Glutamatergic neuron (in vitro differentiated cells): ENCODE results near the gene KLRD1. TPM values are rescaled to one million over a fixed set of nuclear protein-coding genes. Genes with fewer than 3 reads are reported as not detected.
"Not testable (repeated sequence)": the region's sequence is repeated elsewhere in the genome, so short reads cannot be mapped to it uniquely, and the experiment has no call there.

Experiments
- DNase-seq: peaks from one replicate; pipeline ENCODE4 v3.0.0; 2022
- H3K27ac Mint-ChIP-seq: one replicate; pipeline ENCODE4 v1.8.0; 2020; ENCODE audit warnings: mild to moderate bottlenecking, mixed read lengths, inconsistent platforms; ENCODE audit not compliant: unreplicated experiment
- H3K27me3 Mint-ChIP-seq: one replicate; pipeline ENCODE4 v1.8.0; 2020; ENCODE audit warnings: mild to moderate bottlenecking, moderate library complexity, mixed read lengths, inconsistent platforms; ENCODE audit not compliant: unreplicated experiment
- H3K36me3 Mint-ChIP-seq: one replicate; pipeline ENCODE4 v1.8.0; 2020; ENCODE audit warnings: mild to moderate bottlenecking, mixed read lengths, inconsistent platforms; ENCODE audit not compliant: unreplicated experiment
- H3K4me1 Mint-ChIP-seq: one replicate; pipeline ENCODE4 v1.8.0; 2020; ENCODE audit warnings: mild to moderate bottlenecking, low read depth, mixed read lengths, inconsistent platforms; ENCODE audit not compliant: unreplicated experiment
- H3K4me3 Mint-ChIP-seq: one replicate; pipeline ENCODE4 v1.8.0; 2020; ENCODE audit warnings: mild to moderate bottlenecking, mixed read lengths, inconsistent platforms; ENCODE audit not compliant: unreplicated experiment
- H3K9me3 Mint-ChIP-seq: one replicate; pipeline ENCODE4 v1.8.0; 2020; ENCODE audit warnings: mild to moderate bottlenecking, moderate library complexity, mixed read lengths, inconsistent platforms; ENCODE audit not compliant: unreplicated experiment
- CTCF ChIP-seq: fragments of 200-600 bp; sonication (generic); IDR thresholded peaks from one replicate; pipeline ENCODE4 v1.5.0; 2021; ENCODE audit not compliant: partially characterized antibody, unreplicated experiment
- total RNA-seq: library from RNA; stranded (reverse); fragmentation: NEBNext Ultra II Directional; extraction: Animal tissue kit (Norgen Biotek cat#: 25700); gene quantifications from one replicate; pipeline ENCODE4 v1.2.1, GENCODE V29; 2021; ENCODE audit not compliant: unreplicated experiment

KLRD1 gene
- total RNA-seq, 1 donor from 2014 or later = 0.25 TPM

GRCh38 chr12:10369557-10370415, 62.1 kb downstream of the KLRD1 start:
- DNase-seq = no peak
- H3K9me3 Mint-ChIP-seq = peaks cover 2% of the 10 kb centered on the region
- no peak for TF ChIP-seq CTCF
- peaks cover 3% of the 10 kb centered on the region for H3K27me3 Mint-ChIP-seq
- no peak overlapping the region for H3K27ac Mint-ChIP-seq
- H3K36me3 Mint-ChIP-seq = no peaks in the 10 kb centered on the region
- H3K4me1 Mint-ChIP-seq = no peaks in the 10 kb centered on the region
- no peak overlapping the region for H3K4me3 Mint-ChIP-seq

- H3K27ac Mint-ChIP-seq, H3K27me3 Mint-ChIP-seq, H3K36me3 Mint-ChIP-seq, H3K9me3 Mint-ChIP-seq, H3K4me1 Mint-ChIP-seq, H3K4me3 Mint-ChIP-seq, DNase-seq: not testable (repeated sequence)
Measured at GRCh38 chr12:10371893-10372535, 64.3 kb downstream of the KLRD1 start.

- no peak for DNase-seq
- no peaks in the 10 kb centered on the region for H3K4me1 Mint-ChIP-seq
- H3K36me3 Mint-ChIP-seq = no peaks in the 10 kb centered on the region
- no peak for TF ChIP-seq CTCF
- H3K4me3 Mint-ChIP-seq = no peak overlapping the region
- H3K9me3 Mint-ChIP-seq = peaks cover 2% of the 10 kb centered on the region
- no peak overlapping the region for H3K27ac Mint-ChIP-seq
- peaks cover 3% of the 10 kb centered on the region for H3K27me3 Mint-ChIP-seq
Measured at GRCh38 chr12:10372559-10372958, 64.9 kb downstream of the KLRD1 start.

GRCh38 chr12:10374624-10375018, 67.0 kb downstream of the KLRD1 start:
- Mint-ChIP-seq H3K4me1 (no peaks in the 10 kb centered on the region), H3K27ac (no peak overlapping the region), H3K36me3 (no peaks in the 10 kb centered on the region), H3K9me3 (no peaks in the 10 kb centered on the region), H3K4me3 (no peak overlapping the region), H3K27me3 (peaks cover 2% of the 10 kb centered on the region)
- TF ChIP-seq CTCF = no peak
- no peak for DNase-seq

- not testable (repeated sequence) for H3K4me1 Mint-ChIP-seq, H3K27ac Mint-ChIP-seq, H3K36me3 Mint-ChIP-seq, DNase-seq, H3K9me3 Mint-ChIP-seq, H3K27me3 Mint-ChIP-seq, H3K4me3 Mint-ChIP-seq
Measured at GRCh38 chr12:10378737-10379136, 71.1 kb downstream of the KLRD1 start.

Other genes with a start within 250 kb of the KLRD1 start
- gene CLEC1A, start 208.9 kb upstream of the KLRD1 start, total RNA-seq = not detected
- gene CLEC7A, start 177.7 kb upstream of the KLRD1 start, total RNA-seq = not detected
- not detected for gene OLR1, start 135.7 kb upstream of the KLRD1 start, total RNA-seq
- gene TMEM52B, start 128.8 kb upstream of the KLRD1 start, total RNA-seq = not detected
- gene GABARAPL1, start 95.0 kb upstream of the KLRD1 start, total RNA-seq = 110 TPM
- gene KLRK1, start 82.2 kb downstream of the KLRD1 start, total RNA-seq = not detected
- not detected for gene KLRC4, start 101.9 kb downstream of the KLRD1 start, total RNA-seq
- not detected for gene KLRC3, start 112.7 kb downstream of the KLRD1 start, total RNA-seq
- not detected for gene KLRC2, start 128.1 kb downstream of the KLRD1 start, total RNA-seq
- not detected for gene KLRC1, start 145.5 kb downstream of the KLRD1 start, total RNA-seq
- 4.1 TPM for gene EIF2S3B, start 198.0 kb downstream of the KLRD1 start, total RNA-seq